GM12878 (cell line): ENCODE results near the gene ZNF687. TPM values are rescaled to one million over a fixed set of nuclear protein-coding genes. Genes with fewer than 3 reads are reported as not detected.

ENCODE experiments used
- ATAC-seq: fragments of 200-7000 bp; cut with Tn5 transposase; 3 replicates; pipeline ENCODE4 v1.9.1; 2020; ENCODE audit warnings: mild to moderate bottlenecking, moderate library complexity
- BruUV-seq: library from RNA; stranded (reverse); fragments of 400-500 nt; replicated peaks from 2 replicates; lab custom pipeline; 2021; lab: Mats Ljungman, UMichigan
- CTCF ChIA-PET: fragments of 300-600 bp; sonication (Branson Sonifier 250); formaldehyde crosslinking; extraction: SDS; loops from one replicate; lab custom pipeline; 2021; ENCODE audit warnings: inconsistent platforms; lab: Yijun Ruan, JAX
- POLR2A ChIA-PET: fragments of 350-600 bp; formaldehyde crosslinking; extraction: SDS; loops from one replicate; lab custom pipeline; 2021; ENCODE audit warnings: inconsistent platforms; lab: Charles Lee
- RAD21 ChIA-PET: fragments of 300-600 bp; sonication (Branson Sonifier 250); formaldehyde crosslinking; loops from one replicate; lab custom pipeline; 2023; ENCODE audit warnings: antibody characterized with exemption; ENCODE audit not compliant: unreplicated experiment; lab: Charles Lee
- SMC1A ChIA-PET: fragments of 300-600 bp; sonication (Branson Sonifier 250); formaldehyde crosslinking; loops from one replicate; lab custom pipeline; 2023; ENCODE audit not compliant: unreplicated experiment, uncharacterized antibody; lab: Charles Lee
- DNase-seq: peaks from one replicate; pipeline ENCODE4 v3.0.0-alpha.2; 2011; ENCODE audit warnings: low read depth, low spot score
- FAIRE-seq: peaks from 3 replicates; lab custom pipeline; 2011; peaks lifted over from hg19 to GRCh38; lab: Jason Lieb, UNC
- H2AFZ ChIP-seq: 2 replicates; pipeline ENCODE4 v1.6.0; 2011; ENCODE audit warnings: low read depth, low read length, control low read depth; ENCODE audit not compliant: control insufficient read depth
- H3K27ac ChIP-seq: 2 replicates; pipeline ENCODE4 v1.5.1; 2011; ENCODE audit warnings: control low read depth; ENCODE audit not compliant: control insufficient read depth, insufficient read depth
- H3K27me3 ChIP-seq, 2 experiments: replicated peaks in 1 of 2; 2 replicates each; pipeline versions ENCODE4 v1.6.0 to v1.6.1; 2011; ENCODE audit warnings: low read length in 1 of 2; ENCODE audit not compliant: control insufficient read depth in 2 of 2, insufficient read depth in 2 of 2
- H3K36me3 ChIP-seq, 2 experiments: 2 replicates each; pipeline ENCODE4 v1.5.1; 2011; ENCODE audit warnings: low read length in 1 of 2; ENCODE audit not compliant: control insufficient read depth in 2 of 2, insufficient read depth in 2 of 2
- H3K4me1 ChIP-seq: 2 replicates; pipeline ENCODE4 v1.6.1; 2011; ENCODE audit warnings: mild to moderate bottlenecking, low read length, moderate library complexity, mixed read lengths; ENCODE audit not compliant: control insufficient read depth, insufficient read depth
- H3K4me2 ChIP-seq: 2 replicates; pipeline ENCODE4 v1.6.0; 2011; ENCODE audit warnings: control low read depth; ENCODE audit not compliant: control insufficient read depth, insufficient read depth
- H3K4me3 ChIP-seq: fragments of 200-600 bp; sonication (generic); 2 replicates; pipeline ENCODE4 v1.5.1; 2016
- H3K79me2 ChIP-seq: 2 replicates; pipeline ENCODE4 v1.6.0; 2011; ENCODE audit warnings: low read length; ENCODE audit not compliant: control insufficient read depth, insufficient read depth
- H3K9ac ChIP-seq: 2 replicates; pipeline ENCODE4 v1.8.0; 2011; ENCODE audit warnings: low read length, control low read depth, mixed read lengths; ENCODE audit not compliant: control insufficient read depth, insufficient read depth
- H3K9me3 ChIP-seq: replicated peaks from 3 replicates; pipeline ENCODE4 v1.5.1; 2011; ENCODE audit warnings: mild to moderate bottlenecking, low read length; ENCODE audit not compliant: control insufficient read depth, insufficient read depth
- H4K20me1 ChIP-seq: 2 replicates; pipeline ENCODE4 v1.6.0; 2011; ENCODE audit not compliant: control insufficient read depth, insufficient read depth
- CHD2 ChIP-seq: IDR thresholded peaks from 2 replicates; pipeline ENCODE4 v1.6.1; 2011; ENCODE audit warnings: low read depth, low read length, improper control_type of control experiment, borderline replicate concordance
- HDAC6 ChIP-seq: fragments of 200-600 bp; sonication (generic); IDR thresholded peaks from one replicate; pipeline ENCODE4 v1.8.0; 2017; ENCODE audit warnings: antibody characterized with exemption; ENCODE audit not compliant: unreplicated experiment
- NR2C2 ChIP-seq: IDR thresholded peaks from 2 replicates; pipeline ENCODE4 v1.6.1; 2011; ENCODE audit warnings: borderline replicate concordance, low read depth; ENCODE audit not compliant: control insufficient read depth, insufficient read length
- PML ChIP-seq: IDR thresholded peaks from 2 replicates; pipeline ENCODE4 v1.6.1; 2012; ENCODE audit warnings: low read length, inconsistent platforms
- POLR2A ChIP-seq: IDR thresholded peaks from 2 replicates; pipeline ENCODE4 v1.6.1; 2011; ENCODE audit warnings: low read depth, mild to moderate bottlenecking, low read length
- POLR2AphosphoS5 ChIP-seq: IDR thresholded peaks from 2 replicates; pipeline ENCODE4 v1.6.1; 2011; ENCODE audit warnings: mild to moderate bottlenecking, low read length, inconsistent platforms
- WGBS: methylation state at CpG from one replicate; pipeline ENCODE4 v1.1.6; 2016; ENCODE audit warnings: low lambda C conversion rate; ENCODE audit not compliant: insufficient replicate concordance, insufficient coverage; ENCODE audit errors: missing lambda C conversion rate; 5-methylcytosine and 5-hydroxymethylcytosine counted together
- in situ Hi-C: fragments of 300-500 bp; cut with MboI; formaldehyde crosslinking; loops from 9 replicates; pipeline ENCODE4 v1.14.3; 2018; ENCODE audit warnings: mixed read lengths
- intact Hi-C: fragments of 100-400 bp; cut with micrococcal nuclease; formaldehyde crosslinking; loops from one replicate; pipeline ENCODE4 v1.14.2; 2022; ENCODE audit not compliant: unreplicated experiment
- polyA plus RNA-seq, 11 experiments: library from polyadenylated mRNA; depleted of rRNA in 4 of 11; unstranded in 6 of 11; stranded (reverse) in 5 of 11; fragments of >200 nt; fragmentation: Nextera tagmentation in 4 of 11; fragmentation: Illumina TruSeq in 1 of 11; extraction: Ambion mirVana in 4 of 11; extraction: Trizol in 1 of 11; gene quantifications; 1 replicate in 1 of 11; 2 replicates in 10 of 11; pipeline versions ENCODE4 v1.2.1 to v1.2.3, GENCODE V29; 2011 to 2016; ENCODE audit warnings: inconsistent platforms in 2 of 11, missing spikeins in 2 of 11, low read depth in 1 of 11
- total RNA-seq, 4 experiments: library from RNA; depleted of rRNA in 3 of 4; stranded (reverse); fragments of >200 nt in 3 of 4; fragmentation: Illumina TruSeq in 1 of 4; extraction: Trizol in 1 of 4; gene quantifications; 2 replicates each; pipeline versions ENCODE4 v1.2.1 to v1.2.3, GENCODE V29; 2013 to 2021
- TF ChIP-seq, protein P1 (sequence below): IDR thresholded peaks from 2 replicates; pipeline ENCODE4 v1.6.1; 2011; ENCODE audit warnings: borderline replicate concordance, low read depth, mild to moderate bottlenecking, moderate library complexity, low read length; ENCODE audit not compliant: insufficient read depth, poor library complexity, severe bottlenecking
- TF ChIP-seq, protein P2 (sequence below): fragments of 450-650 bp; IDR thresholded peaks from 2 replicates; pipeline ENCODE4 v1.6.1; 2017; ENCODE audit warnings: mild to moderate bottlenecking, moderate library complexity
- TF ChIP-seq, protein P3 (sequence below): fragments of 450-650 bp; formaldehyde crosslinking; IDR thresholded peaks from 2 replicates; pipeline ENCODE4 v1.5.0; 2022; ENCODE audit warnings: mild to moderate bottlenecking, missing genetic modification characterization

ZNF687 gene
- total and polyA plus RNA-seq, 10 of the 15 experiments (the other 5 are each of a cell fraction or from before 2014, with no cell fraction given), result 0.08 to 30.9 (median 9.9) TPM

DNA sequence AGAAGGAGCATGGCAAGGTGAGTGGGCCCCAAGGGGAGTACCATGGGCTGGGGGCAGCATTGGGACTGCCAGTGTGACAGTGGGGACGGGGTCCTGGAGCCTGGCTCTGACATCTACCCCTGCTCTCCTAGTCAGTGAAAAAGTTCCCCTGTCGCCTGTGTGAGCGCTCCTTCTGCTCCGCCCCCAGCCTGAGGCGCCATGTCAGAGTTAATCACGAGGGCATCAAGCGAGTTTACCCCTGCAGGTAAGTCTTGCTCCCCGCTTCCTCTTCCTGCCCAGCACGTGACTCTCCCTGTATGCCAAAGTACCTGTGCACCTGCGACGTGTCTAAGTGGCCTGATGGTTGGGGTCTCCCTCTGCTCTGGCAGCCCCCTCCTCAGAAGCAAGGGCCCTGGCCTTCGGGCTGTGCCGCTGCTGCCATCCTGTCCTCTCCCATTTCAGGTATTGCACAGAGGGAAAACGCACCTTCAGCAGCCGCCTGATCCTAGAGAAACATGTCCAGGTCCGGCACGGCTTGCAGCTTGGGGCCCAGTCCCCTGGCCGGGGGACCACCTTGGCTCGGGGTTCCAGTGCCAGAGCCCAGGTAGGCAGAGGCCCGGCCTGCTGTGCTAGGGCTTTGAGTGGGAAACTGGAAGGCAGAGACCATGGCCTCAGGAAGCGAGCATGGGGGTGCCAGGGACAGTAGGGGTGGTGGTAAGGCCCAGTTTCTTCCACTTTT lies 8.1 kb downstream of the ZNF687 start (continued):
- TF ChIP-seq, protein P1, sequence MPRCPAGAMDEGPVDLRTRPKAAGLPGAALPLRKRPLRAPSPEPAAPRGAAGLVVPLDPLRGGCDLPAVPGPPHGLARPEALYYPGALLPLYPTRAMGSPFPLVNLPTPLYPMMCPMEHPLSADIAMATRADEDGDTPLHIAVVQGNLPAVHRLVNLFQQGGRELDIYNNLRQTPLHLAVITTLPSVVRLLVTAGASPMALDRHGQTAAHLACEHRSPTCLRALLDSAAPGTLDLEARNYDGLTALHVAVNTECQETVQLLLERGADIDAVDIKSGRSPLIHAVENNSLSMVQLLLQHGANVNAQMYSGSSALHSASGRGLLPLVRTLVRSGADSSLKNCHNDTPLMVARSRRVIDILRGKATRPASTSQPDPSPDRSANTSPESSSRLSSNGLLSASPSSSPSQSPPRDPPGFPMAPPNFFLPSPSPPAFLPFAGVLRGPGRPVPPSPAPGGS, result peak; percentile 16

DNA sequence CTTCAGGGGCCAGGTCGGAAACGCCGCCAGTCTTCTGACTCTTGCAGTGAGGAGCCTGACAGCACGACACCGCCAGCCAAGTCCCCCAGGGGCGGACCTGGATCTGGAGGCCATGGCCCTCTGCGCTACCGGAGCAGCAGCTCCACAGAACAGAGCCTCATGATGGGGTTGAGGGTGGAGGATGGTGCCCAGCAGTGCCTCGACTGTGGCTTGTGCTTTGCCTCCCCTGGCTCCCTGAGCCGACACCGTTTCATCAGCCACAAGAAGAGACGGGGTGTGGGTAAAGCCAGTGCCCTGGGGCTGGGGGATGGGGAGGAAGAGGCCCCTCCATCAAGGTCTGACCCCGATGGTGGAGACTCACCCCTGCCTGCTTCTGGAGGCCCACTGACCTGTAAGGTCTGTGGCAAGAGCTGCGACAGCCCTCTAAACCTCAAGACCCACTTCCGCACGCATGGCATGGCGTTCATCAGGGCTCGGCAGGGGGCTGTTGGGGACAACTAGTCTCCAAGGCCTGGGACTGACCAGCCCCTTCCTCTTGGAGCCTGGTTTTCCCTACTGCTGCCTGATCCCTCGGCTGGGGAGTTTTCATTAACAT lies 8.7 kb downstream of the ZNF687 start:
- H3K4me3 ChIP-seq, result no peak overlapping the region
- peaks cover 22 to 54% of the 10 kb centered on the region in 2 experiments for H3K36me3 ChIP-seq
- ChIA-PET SMC1A (no interaction called here), CTCF (interaction anchor here (1.2 kb wide), 1 partner anchor 50 kb away, joined by 3 read pairs; no protein-coding TSS in a partner anchor), RAD21 (no interaction called here), POLR2A (no interaction called here)
- WGBS, result 88% methylated on average over 19 of the region's 19 CpGs
- no TSS peak for BruUV-seq
- H3K4me2 ChIP-seq, result no peak overlapping the region
- H3K79me2 ChIP-seq, result no peaks in the 10 kb centered on the region
- no peaks in the 10 kb centered on the region for H3K27me3 ChIP-seq
- H4K20me1 ChIP-seq, result no peaks in the 10 kb centered on the region
- no peak overlapping the region for H3K27ac ChIP-seq
- no peaks in the 10 kb centered on the region for H3K9me3 ChIP-seq
- TF ChIP-seq HDAC6, result no peak
- peak; percentile 13; the same call in 1 of the 2 replicates for TF ChIP-seq PML
- no peak for TF ChIP-seq NR2C2
- TF ChIP-seq CHD2, result no peak
- TF ChIP-seq, protein P2, sequence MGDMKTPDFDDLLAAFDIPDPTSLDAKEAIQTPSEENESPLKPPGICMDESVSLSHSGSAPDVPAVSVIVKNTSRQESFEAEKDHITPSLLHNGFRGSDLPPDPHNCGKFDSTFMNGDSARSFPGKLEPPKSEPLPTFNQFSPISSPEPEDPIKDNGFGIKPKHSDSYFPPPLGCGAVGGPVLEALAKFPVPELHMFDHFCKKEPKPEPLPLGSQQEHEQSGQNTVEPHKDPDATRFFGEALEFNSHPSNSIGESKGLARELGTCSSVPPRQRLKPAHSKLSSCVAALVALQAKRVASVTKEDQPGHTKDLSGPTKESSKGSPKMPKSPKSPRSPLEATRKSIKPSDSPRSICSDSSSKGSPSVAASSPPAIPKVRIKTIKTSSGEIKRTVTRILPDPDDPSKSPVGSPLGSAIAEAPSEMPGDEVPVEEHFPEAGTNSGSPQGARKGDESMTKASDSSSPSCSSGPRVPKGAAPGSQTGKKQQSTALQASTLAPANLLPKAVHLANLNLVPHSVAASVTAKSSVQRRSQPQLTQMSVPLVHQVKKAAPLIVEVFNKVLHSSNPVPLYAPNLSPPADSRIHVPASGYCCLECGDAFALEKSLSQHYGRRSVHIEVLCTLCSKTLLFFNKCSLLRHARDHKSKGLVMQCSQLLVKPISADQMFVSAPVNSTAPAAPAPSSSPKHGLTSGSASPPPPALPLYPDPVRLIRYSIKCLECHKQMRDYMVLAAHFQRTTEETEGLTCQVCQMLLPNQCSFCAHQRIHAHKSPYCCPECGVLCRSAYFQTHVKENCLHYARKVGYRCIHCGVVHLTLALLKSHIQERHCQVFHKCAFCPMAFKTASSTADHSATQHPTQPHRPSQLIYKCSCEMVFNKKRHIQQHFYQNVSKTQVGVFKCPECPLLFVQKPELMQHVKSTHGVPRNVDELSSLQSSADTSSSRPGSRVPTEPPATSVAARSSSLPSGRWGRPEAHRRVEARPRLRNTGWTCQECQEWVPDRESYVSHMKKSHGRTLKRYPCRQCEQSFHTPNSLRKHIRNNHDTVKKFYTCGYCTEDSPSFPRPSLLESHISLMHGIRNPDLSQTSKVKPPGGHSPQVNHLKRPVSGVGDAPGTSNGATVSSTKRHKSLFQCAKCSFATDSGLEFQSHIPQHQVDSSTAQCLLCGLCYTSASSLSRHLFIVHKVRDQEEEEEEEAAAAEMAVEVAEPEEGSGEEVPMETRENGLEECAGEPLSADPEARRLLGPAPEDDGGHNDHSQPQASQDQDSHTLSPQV, result no peak
- TF ChIP-seq, protein P3, sequence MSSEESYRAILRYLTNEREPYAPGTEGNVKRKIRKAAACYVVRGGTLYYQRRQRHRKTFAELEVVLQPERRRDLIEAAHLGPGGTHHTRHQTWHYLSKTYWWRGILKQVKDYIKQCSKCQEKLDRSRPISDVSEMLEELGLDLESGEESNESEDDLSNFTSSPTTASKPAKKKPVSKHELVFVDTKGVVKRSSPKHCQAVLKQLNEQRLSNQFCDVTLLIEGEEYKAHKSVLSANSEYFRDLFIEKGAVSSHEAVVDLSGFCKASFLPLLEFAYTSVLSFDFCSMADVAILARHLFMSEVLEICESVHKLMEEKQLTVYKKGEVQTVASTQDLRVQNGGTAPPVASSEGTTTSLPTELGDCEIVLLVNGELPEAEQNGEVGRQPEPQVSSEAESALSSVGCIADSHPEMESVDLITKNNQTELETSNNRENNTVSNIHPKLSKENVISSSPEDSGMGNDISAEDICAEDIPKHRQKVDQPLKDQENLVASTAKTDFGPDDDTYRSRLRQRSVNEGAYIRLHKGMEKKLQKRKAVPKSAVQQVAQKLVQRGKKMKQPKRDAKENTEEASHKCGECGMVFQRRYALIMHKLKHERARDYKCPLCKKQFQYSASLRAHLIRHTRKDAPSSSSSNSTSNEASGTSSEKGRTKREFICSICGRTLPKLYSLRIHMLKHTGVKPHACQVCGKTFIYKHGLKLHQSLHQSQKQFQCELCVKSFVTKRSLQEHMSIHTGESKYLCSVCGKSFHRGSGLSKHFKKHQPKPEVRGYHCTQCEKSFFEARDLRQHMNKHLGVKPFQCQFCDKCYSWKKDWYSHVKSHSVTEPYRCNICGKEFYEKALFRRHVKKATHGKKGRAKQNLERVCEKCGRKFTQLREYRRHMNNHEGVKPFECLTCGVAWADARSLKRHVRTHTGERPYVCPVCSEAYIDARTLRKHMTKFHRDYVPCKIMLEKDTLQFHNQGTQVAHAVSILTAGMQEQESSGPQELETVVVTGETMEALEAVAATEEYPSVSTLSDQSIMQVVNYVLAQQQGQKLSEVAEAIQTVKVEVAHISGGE (CRISPR knock-in tag), result no peak
- peak; percentile 71 for TF ChIP-seq POLR2A
- TF ChIP-seq POLR2AphosphoS5, result peak; percentile 69
- H3K9ac ChIP-seq, result no peak overlapping the region
- intact Hi-C loops, result no loop called here
- in situ Hi-C loops, result loop anchor here (10.0 kb wide), 1 partner anchor 544 kb away; the partner anchor contains the start of genes C2CD4D and RORC
- DNase-seq (no peak), FAIRE-seq (no peak), ATAC-seq (no peak)
- no peak overlapping the region for H2AFZ ChIP-seq
- H3K4me1 ChIP-seq, result no peaks in the 10 kb centered on the region
